GM21717 (cell line): Measurements from ENCODE around the gene SLC5A11.
"Not testable (repeated sequence)": the region's sequence is repeated elsewhere in the genome, so short reads cannot be mapped to it uniquely, and the experiment has no call there.

ENCODE experiments used
- ATAC-seq: cut with Tn5 transposase; IDR thresholded peaks from one replicate; pipeline ENCODE4 v1.9.1; 2021; ENCODE audit warnings: mild to moderate bottlenecking, moderate library complexity; ENCODE audit not compliant: unreplicated experiment

The SLC5A11 gene

GRCh38 chr16:24856871-24857270, 11.1 kb downstream of the SLC5A11 start:
- not testable (repeated sequence) for ATAC-seq

GRCh38 chr16:24858219-24859041, 12.7 kb downstream of the SLC5A11 start:
- ATAC-seq, result no peak

GRCh38 chr16:24861461-24861860, 15.7 kb downstream of the SLC5A11 start:
- ATAC-seq, result no peak

- ATAC-seq, result no peak
Measured at GRCh38 chr16:24863582-24864437, 18.0 kb downstream of the SLC5A11 start.

GRCh38 chr16:24869033-24869432, 23.3 kb downstream of the SLC5A11 start:
- ATAC-seq, result no peak

GRCh38 chr16:24871891-24872290, 26.1 kb downstream of the SLC5A11 start:
- no peak for ATAC-seq

- ATAC-seq, result no peak
Measured at GRCh38 chr16:24873028-24873427, 27.3 kb downstream of the SLC5A11 start.

- no peak for ATAC-seq
Measured at GRCh38 chr16:24875466-24875865, 29.7 kb downstream of the SLC5A11 start.

GRCh38 chr16:24876231-24876630, 30.5 kb downstream of the SLC5A11 start:
- ATAC-seq, result no peak

GRCh38 chr16:24879684-24880083, 33.9 kb downstream of the SLC5A11 start:
- ATAC-seq, result no peak

- ATAC-seq, result no peak
Measured at GRCh38 chr16:24883714-24884151, 38.0 kb downstream of the SLC5A11 start.

GRCh38 chr16:24887472-24887871, 41.7 kb downstream of the SLC5A11 start:
- no peak for ATAC-seq

- ATAC-seq, result no peak
Measured at GRCh38 chr16:24890746-24891145, 45.0 kb downstream of the SLC5A11 start.

- no peak for ATAC-seq
Measured at GRCh38 chr16:24896439-24896838, 50.7 kb downstream of the SLC5A11 start.

GRCh38 chr16:24897522-24897921, 51.8 kb downstream of the SLC5A11 start:
- not testable (repeated sequence) for ATAC-seq

- no peak for ATAC-seq
Measured at GRCh38 chr16:24900230-24900629, 54.5 kb downstream of the SLC5A11 start.

- no peak for ATAC-seq
Measured at GRCh38 chr16:24906199-24906808, 60.5 kb downstream of the SLC5A11 start.

- ATAC-seq, result no peak
Measured at GRCh38 chr16:24906901-24907300, 61.1 kb downstream of the SLC5A11 start.

GRCh38 chr16:24908716-24909115, 63.0 kb downstream of the SLC5A11 start:
- ATAC-seq, result no peak

- no peak for ATAC-seq
Measured at GRCh38 chr16:24909856-24910255, 64.1 kb downstream of the SLC5A11 start.

- no peak for ATAC-seq
Measured at GRCh38 chr16:24915019-24915418, 69.3 kb downstream of the SLC5A11 start.
